WI38 (cell line): ENCODE measurements around the gene AURKA.
A peak's percentile ranks its signal among the peaks of the same experiment; 100 is the strongest.

ENCODE experiments used
- H3K4me3 ChIP-seq: 2 replicates; pipeline ENCODE4 v1.5.1; 2011; ENCODE audit warnings: low read depth, mild to moderate bottlenecking, control low read depth, low read length
- CTCF ChIP-seq: IDR thresholded peaks from 2 replicates; pipeline ENCODE4 v1.5.1; 2012; ENCODE audit warnings: low read depth, mild to moderate bottlenecking, control low read depth, low read length

AURKA gene

GRCh38 chr20:56360133-56360907 is 31.7 kb downstream of the AURKA start:
- H3K4me3 ChIP-seq = peak overlapping the region; percentile 79
- TF ChIP-seq CTCF = no peak

- H3K4me3 ChIP-seq = peak overlapping the region; percentile 79
- no peak for TF ChIP-seq CTCF
These were observed 32.5 kb downstream of the AURKA start for GRCh38 chr20:56359212-56360132.

GRCh38 chr20:56358600-56359211 is 33.3 kb downstream of the AURKA start, which contains the start of gene FAM210B:
TSS of gene FAM210B (plus strand) at chr20:56358974. CDS start at chr20:56359006, 32 bp downstream.
- TF ChIP-seq CTCF = no peak
- peak within 1 kb of the TSS; percentile 79 for H3K4me3 ChIP-seq

GRCh38 chr20:56358070-56358469 is 33.9 kb downstream of the AURKA start:
- H3K4me3 ChIP-seq = peak overlapping the region; percentile 79
- no peak for TF ChIP-seq CTCF

GRCh38 chr20:56353356-56353755 is 38.7 kb downstream of the AURKA start:
- TF ChIP-seq CTCF = no peak
- H3K4me3 ChIP-seq = no peak overlapping the region

GRCh38 chr20:56352345-56353055 is 39.5 kb downstream of the AURKA start:
- TF ChIP-seq CTCF = no peak
- no peak overlapping the region for H3K4me3 ChIP-seq
